Hematopoietic multipotent progenitor cell treated with erythropoietin and hydrocortisone succinate and interleukin-3 and kit ligand, for 15 days (in vitro differentiated cells): ENCODE data around the gene UNC5B.

Source experiments
- DNase-seq: peaks from one replicate; pipeline ENCODE4 v3.0.0-alpha.2; 2015; ENCODE audit warnings: low spot score

The UNC5B gene

DNA sequence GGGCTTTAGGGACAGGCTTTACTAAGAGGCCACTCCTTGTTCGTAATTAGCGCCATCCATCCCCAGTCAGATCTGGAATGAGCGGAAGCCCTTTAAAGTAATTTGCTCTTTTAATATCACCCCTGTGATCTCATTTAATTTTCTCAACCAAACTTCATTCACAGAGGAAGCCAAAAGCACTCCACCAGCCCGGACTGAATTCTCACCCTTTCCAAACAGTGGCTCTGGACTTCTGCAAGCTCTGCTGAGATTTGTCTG, 43.1 kb downstream of the UNC5B start:
- DNase-seq: no peak

DNA sequence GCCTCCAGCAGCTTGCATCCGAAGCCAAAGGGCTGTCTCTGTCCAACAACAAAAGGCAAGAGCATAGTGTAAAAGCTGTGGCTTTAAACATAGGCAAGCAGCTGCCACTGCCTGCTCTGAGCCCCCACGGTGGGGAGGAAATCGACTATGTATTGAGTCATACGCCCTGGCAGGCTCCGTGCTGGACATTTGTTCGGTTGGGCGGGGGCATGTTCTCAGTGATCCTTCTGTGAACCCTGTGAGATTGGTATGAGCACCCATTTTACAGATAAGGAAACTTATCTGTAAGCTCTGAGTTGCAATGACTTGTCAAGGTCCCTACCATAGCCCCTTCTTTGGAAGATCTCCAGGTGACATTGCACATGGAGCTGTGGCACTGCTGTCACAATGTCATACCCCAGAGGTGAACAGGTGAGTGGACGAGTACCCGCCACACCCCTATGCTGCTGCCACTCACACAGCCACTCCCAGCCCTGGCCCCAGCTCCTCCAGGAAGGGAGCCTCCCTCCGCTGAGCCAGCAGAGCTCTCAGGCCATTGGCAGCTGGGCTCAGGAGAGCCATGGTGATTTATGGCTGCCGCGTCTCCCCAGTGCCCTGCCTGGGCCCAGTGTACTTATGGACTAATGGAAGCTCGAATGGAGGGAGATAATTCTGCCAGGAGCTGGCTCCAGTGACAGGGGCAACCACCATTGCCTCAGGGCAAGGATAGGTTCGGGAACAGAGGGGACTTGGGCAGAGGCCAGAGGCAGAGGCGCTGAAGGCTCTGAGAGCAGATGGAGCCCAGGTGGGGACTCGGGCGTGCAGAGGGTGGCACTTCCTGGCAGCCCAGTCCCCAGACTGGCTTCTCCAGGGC, 43.7 kb downstream of the UNC5B start:
- no peak for DNase-seq

DNA sequence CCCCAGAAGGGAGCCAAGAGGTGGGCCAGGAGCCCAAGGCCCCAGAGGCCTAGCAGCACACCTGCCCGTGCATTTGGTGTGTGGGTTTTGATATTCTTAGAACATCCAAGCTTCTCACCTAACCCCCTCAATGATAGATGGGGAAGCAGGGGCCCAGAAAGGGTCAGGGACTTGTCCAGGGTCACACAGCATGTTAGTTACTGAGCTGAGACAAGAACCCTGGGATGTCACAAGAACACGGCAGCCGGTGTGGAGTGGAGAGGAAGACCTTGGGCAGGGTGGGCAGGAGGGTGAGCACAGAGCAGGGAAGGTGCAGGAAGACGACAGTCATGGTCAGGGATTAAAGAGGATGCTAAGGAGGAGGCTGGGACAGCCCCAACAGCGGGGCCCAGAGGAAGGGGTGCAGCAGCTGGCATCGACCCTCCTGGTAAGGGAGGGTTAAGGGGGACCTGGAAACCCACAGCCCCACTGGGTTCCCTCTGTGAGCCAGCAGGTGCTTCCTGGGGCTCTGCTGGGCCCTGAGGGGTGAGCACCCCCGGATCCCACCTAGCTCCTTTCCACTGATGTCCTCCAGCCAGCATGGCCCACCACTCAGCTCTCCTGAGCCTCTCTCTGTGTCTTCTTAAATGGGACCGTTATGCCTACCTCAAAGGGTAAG, 44.4 kb downstream of the UNC5B start:
- DNase-seq: no peak

DNA sequence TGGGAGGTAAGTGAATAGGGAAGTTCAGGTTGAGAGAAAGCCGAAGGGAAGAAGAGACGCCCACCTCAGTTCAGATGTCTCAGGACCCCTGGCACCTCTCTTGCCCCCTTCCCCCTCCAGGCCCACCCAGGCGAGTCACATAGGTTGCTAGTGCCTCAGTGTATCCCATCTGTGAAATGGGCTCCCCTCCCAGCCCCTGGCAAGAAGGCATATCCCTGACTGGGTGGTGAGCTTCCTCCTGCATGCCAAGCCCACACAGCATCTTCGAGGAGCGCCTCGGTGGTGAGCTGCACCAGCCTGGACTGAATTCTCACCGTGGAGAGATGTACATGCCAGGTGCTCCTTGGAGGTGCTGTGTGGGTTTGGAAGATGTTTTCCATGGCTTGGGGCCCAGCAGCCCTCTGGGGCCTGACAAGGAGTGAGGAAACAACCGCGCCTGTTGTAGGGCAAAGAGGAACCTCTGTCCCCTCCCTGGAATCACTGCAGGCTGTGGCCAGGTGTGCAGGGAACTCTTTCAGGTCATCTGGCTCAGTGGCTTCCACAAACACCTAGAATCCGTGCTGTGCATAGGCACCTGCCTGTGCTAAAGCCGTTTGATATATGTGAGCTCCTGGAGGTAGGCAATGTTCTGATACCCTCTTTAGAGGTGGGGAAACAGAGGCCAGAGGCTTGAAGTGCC, 45.1 kb downstream of the UNC5B start:
- DNase-seq: no peak

DNA sequence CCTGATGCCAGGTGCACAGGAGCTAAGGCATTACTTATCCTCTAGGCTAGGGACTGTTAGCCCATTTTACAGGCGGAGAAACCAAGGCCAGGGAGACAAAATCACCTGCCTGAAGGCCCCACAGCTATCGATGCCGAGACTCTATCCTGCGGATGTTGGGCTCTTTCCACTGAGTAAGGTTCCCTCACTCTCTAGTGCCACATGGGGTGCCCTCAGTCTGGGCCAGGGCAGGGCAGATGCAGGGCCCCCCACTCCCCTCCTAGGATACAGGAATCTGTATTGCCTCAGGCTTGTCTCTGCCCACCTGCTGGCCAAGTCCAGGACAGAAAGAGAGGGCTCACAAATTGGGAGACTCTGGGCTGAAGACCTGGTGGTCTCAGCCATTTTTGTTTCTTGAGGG, 45.7 kb downstream of the UNC5B start:
- no peak for DNase-seq

DNA sequence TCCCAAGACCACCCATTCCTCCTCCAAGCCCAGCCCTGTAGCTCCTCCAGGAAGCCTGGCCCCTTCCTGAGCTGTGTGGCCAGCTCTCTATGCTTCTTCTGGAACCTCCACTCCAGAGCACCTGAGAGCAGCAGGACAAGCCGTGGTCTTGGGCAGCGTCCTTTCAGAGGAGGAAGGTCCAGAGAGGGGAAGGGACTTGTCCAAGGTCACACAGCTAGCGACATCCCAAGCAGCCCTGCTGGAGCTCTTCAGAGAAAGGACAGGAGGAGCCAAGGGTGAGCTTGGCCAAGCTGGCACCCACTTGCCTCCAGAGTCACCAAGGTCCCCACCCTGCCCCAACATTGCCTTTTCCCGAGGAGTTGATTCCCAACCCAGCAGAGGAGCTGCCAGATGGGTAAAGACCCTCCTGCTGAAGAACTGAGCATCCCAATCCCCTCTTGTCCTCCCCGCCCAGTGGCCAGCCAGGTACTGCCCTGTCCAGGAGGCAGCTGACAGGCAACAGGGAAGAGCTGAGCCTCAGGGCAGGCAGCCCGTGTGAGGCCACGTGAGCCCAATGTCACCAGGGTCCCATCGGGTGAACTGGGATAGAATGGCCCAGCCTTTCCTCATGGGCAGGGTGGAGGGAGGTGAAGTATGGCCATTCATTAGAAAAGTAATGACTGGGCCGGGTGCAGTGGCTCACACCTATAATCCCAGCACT, 46.2 kb downstream of the UNC5B start:
- DNase-seq: no peak

DNA sequence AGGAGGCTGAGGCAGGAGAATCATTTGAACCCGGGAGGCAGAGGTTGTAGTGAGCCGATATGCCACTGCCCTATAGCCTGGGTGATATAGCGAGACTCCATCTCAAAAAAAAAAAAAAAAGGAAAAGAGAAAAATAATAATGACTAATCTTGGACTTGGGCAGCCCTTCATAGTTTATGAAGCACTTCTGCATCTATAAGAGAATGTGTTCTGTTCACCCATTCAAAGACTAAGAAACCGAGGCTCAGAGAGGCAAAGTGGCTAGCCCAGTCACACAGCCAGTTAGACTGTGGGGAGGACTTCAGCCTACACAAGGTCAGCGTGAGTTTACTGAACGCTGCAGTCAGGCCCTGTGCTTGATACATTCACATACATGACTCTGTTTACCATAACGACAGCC, 46.9 kb downstream of the UNC5B start:
- DNase-seq: no peak

DNA sequence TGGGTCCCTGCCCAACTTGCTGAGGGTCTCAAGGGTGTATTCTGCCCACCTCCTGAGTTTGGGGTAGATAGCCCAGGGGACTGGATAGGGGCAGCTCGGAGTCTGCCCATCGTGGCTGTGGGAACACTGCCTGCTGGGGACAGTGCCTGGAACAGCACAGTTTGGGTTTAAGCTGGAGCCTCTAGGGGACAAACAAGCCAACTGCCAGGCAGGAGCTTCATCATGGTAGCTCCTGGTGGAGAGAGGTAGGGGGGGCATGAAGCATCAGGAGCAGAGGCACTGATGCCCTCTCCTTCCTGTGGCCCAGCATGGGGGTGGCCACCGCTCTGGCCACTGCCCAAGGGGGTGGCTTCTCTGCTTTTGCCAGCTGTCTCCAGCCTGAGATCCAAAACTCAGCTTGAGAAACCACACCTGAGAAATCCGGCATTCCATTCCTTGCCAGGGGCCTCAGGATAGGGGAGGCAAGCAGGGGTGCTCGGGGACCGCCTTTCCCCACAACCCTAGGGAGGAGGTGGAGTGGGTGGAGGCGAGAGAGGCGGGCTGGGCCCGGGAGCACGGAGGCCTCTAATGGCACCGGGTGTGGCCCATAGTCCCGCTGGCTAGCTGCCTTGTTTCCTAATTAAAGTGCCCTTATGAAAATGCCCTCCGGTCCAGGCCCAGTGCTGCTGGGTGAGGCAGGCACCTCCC, 47.6 kb downstream of the UNC5B start:
- no peak for DNase-seq

DNA sequence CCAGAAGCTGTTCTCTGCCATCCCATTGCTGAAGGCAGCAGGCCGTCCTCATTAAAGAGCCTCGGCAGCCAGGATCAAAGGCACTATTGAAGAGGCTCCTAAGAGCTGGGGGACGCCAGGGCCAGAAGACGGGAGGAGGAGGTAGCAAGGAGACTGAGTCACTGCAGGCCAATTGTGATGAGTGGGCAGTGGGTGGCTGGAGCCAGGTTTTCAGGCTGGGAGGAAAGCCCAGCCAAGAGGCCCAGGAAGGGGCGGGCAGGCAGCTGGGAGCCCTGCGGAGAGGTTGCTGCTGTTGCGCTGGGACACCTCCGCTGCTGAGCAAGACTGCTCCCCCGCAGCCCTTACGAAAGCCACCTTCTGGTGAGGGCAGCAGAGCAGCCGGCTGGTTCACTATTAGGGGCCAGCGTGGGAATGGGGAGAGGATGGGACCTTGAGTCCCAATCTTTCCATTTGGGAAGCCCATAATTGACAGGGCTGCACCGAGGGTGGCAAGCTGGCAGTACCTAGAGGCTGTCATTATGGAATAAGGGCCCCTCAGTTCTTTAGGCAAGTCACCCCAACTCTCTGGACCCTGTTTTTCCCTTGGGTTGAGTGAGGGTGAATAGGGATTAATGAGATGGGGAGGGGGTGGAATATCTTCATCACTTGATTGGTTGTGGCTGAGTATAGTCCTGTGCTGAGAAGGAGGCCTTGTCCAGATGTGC, 48.4 kb downstream of the UNC5B start:
- DNase-seq: no peak

DNA sequence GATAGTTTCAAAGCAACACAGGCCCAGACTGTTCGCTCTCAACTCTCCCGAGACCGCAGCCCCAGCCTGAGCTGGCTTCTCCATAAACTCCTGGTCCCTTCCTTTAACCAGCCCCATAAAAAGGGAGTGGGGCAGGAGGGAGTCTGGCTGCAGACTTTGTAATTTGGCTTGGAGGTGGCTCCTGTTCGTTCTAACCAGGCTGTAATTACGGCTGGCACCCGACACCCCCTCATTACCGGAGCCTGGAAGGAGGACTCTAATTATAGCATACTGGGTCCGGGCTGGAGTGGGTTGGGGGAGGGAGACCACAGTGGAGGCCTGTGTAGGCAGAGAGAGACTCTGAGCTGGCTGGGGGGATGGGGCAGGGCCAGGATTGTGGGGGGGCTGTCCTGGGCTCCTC, 49.7 kb downstream of the UNC5B start:
- no peak for DNase-seq

DNA sequence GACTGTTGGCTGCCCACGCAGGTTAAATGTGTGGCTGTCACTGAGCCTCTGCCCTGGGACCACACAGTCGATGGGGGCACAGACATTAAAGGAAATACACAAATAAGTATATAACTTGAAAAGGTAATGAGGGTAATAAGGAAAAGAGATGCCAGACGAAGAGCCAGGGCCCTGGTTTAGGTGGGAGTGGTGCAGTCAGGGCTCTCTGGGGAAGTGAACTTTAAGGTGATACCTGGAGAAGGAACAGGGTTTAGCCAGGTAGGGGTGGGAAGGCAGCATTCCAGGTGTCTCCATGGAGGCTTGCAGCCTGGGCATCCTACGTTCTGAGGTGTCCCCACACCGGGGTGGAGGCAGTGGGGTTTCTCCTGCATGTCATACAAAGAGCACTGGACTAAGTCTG, 50.4 kb downstream of the UNC5B start:
- no peak for DNase-seq

DNA sequence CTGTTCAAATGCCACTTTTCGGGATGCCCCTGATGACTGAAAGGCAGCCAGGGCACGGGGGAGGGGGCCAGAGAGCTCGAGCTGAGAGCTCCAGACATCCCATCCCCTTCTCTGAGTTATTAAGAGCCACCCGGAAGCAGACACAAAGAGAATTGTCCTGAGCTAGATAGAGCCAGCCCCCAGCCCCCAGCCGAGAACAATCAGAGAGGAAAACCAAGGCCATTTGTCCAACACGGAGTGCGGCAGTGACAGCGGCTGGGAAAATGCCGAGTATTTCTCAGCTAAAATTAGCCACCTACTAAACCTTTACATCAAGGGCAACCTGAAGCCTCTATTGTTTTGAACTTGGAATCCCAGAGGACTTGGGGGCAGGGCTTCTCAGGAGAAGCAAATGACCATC, 51.0 kb downstream of the UNC5B start:
- no peak for DNase-seq

DNA sequence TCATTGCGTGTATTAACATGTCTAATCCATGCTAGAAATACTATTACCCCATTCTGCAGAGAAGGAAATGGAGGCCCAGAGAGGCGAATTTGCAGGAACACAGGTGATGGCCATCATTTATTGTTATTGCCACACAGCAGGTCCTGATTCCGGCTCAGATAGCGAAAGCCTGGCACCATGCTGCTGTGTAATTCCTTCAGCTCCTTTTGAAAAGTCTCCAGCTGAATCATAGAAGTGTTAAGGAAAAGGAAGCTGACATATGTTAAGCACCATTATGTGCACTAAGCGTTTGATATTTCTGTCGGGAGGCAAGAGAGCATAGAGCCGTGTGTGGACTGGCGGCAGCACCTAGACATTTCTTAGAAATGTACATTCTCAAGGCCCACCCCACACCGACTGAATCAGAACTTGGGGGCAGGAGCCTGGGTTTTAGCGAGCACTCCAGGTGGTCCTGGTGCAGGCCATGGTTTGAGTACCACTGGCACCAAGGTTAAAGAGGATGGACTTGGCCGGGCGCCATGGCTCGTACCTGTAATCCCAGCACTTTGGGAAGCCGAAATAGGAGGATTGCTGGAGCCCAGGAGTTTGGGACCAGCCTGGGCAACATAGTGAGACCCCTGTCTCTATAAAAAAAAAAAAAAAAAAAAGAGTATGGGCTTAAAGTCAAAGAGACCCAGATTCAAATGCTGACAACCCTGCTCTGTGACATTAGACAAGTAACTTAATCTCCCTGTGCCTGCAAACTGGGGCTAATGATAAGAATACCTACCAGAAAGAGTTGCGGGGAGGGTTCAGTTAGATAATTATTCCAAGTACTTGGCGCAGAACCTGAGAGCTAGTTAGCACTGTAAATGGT, 52.2 kb downstream of the UNC5B start:
- no peak for DNase-seq

DNA sequence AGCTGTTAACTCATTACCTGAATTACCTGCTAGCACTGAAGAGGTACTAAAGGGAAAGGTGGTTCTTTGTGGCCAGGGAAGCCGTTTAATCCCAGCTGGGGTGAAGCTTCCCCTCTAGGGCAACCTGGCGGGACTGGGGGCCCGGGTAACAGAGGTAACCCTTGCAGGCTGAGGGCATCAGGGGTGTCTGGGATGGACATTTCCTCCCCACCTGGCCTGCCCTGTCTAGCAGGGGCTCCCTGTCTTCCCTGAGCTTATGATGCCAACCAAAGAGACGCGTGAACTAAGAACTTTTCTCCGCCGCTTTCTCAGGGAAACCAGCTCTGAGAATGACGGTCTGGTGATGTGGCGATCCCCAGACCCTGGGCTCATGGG, 52.8 kb downstream of the UNC5B start:
- no peak for DNase-seq

DNA sequence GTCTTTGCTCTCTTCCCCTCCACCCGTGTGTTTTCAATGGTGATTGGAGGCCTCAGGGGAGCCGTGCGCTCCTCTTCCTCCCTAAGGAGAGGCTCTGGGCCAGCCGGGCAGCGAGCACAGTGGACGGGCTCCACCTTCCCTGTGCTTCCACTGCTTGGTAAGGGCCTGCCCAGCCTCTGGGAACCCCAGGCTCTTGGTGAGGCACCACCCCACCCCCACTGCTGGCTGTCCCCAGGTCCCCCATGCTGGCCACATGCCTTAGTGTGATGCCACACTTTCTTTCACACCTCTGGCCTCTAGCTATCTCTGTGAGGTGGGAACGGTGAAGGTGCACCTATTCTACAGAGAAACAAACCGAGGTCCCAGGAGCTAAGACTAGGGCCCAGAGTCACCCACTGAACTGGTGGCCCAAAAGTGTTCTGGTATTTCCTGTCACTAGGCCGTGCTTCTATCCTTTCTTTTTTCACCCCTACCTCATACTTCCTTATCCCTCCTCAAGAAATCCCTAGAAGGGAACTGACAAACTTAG, 53.3 kb downstream of the UNC5B start:
- DNase-seq: no peak

DNA sequence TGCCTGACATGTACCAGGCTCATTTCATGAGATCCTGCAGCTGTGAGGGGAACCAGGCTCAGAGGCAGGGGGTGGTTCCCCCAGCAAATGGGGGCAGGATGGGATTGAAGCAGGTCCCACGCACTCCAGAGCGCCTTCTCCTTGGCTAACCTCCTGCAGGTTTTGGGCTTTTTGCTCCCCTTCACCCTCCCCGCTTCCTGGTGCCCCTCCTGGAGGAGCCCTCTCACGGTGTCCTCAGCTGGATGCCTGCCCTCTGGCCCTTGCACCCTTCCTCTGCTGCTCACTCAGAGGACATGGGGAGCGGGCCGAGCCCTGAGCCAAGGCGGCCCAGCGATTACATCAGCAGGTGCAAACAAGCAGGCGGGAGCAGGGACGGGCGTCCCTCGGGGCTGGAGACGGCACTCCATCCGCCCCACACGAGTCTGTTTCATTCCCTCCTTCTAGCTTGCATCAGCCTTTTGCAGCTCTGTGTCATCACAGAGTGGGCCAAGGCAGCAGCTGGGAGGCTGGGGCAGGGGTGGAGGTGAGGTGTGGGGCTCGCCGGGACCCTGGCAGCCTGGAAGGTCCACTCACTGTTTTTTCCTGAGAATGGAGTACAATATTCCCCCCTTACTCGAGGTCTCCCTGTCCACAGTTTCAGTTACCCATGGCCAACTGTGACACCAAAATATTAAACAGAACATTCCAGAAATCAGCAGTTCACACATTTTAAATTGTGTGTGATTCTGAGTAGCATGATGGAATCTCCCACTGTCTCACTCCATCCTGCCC, 54.0 kb downstream of the UNC5B start:
- DNase-seq: no peak

DNA sequence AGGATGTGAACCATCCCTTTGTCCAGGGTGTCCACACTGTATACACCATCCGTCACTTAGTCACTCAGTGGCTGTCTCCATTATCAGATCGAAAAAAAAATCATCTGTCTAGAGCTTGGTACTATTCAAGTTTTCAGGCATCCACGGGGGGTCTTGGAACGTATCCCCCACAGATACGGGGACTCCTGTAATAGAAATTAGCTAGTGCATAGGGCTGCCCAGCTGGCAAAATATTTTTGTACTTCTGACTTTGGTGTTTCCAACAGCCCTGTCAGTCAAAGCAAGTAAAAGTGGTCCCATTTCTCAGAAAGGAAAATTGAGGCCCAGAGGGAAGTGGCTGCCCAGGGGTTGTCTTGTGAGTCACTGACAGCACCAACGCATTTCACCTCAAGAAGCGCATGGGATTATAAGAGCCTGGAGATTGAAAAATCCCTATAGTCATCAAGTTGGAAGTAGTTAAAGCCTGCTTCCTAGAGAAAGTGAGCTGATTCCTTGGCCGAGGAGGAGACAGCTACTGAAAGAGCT, 54.6 kb downstream of the UNC5B start:
- DNase-seq: no peak

DNA sequence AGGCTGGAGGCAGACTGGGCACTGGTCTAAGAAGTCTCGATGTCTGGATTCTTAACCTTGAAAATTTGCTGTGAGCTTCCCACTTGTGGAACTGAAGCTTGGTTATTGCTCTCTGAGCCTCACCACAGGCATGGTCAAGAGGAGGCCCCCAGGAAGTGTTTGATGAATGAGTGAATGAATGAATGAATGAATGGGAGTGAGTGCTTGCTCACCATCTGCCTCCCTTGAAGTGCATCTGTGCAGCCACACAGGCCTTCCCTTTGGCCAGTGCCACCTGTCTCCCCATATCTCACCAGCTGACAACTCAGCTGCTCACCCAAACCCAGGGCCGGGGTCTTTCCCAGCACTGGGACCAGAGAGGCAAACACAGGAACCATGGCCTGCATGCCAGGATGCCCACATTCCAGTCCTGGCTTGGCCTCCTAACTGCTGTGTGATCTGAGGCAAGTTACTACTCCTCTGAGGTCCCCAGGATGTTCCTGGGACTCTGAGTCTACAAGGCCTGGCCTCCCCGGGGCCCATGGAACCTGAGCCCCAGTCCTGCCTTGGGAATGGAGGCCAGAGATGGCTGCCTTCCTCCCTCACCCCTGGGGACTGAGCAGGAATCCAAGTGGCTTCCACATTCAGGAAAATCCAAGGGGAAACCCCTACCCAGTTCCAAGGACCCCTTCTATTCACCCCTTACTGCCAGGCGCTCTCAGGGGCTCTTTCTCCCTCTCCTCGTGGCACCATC, 55.3 kb downstream of the UNC5B start:
- no peak for DNase-seq

DNA sequence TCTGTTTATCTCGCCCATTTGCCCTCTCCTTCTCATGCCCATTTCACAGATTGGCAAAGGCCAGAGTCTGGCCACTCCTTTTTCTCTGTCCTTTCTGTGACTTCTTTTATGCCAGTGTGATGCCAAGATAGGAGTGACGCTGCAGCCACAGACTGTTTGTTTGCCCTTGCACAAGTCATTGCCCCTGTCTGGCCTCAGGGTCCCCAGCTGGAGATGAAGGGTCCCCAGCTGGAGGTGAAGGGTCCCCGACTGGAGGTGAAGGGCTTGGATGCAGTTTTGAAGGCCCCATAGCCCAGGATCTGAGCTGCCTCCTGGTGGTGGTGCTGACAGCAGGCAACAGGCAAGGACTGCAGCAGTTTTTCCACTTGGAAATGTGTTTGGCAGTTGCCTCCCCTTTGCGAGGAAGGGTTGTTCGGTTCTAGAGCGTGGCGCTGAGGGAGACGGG, 55.9 kb downstream of the UNC5B start:
- no peak for DNase-seq
